Right ventricle myocardium inferior (tissue), 1 donor: ENCODE data around the gene UQCR10. TPM values are rescaled to one million over a fixed set of nuclear protein-coding genes. Genes with fewer than 3 reads are reported as not detected.

Experiments
- ATAC-seq: fragments of 200-7000 bp; cut with Tn5 transposase; one replicate; pipeline ENCODE4 v1.9.1; 2020; ENCODE audit warnings: mild to moderate bottlenecking, moderate library complexity
- DNase-seq: peaks from one replicate; pipeline ENCODE4 v3.0.0; 2021; ENCODE audit errors: missing footprints
- intact Hi-C: fragments of 100-400 bp; cut with DNase I; formaldehyde crosslinking; loops from one replicate; pipeline ENCODE4 v1.11.0; 2022
- total RNA-seq: library from RNA; stranded (reverse); fragmentation: NEBNext Ultra II Directional; extraction: Animal tissue kit (Norgen Biotek cat#: 25700); gene quantifications from one replicate; pipeline ENCODE4 v1.2.1, GENCODE V29; 2021
- donor health status: DM: no; HTN: yes; CAD: no; lungs with severe emphysema.

The UQCR10 gene
- total RNA-seq, 1 donor from 2014 or later: 381 TPM

DNA sequence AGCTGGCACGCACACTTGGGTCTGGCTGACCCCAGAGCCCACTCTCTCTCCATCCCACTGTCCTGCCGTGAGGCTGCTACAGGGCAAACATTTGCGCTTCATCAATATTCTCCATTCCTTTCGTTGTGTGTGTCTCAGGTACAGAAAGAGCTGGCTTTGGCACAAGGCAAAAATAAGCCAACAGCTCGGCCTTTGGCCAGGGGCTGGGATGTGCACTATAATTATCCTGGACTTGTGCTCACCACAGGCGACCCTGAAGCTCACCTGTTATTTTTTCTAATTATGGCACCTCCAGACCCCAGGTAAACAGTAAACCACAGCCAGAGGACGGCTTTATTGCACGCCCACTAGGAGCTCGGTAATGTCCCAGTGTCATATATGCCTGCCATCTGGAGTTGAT lies 11.3 kb upstream of the UQCR10 start:
- intact Hi-C loops: no loop called here
- ATAC-seq (no peak), DNase-seq (no peak)

DNA sequence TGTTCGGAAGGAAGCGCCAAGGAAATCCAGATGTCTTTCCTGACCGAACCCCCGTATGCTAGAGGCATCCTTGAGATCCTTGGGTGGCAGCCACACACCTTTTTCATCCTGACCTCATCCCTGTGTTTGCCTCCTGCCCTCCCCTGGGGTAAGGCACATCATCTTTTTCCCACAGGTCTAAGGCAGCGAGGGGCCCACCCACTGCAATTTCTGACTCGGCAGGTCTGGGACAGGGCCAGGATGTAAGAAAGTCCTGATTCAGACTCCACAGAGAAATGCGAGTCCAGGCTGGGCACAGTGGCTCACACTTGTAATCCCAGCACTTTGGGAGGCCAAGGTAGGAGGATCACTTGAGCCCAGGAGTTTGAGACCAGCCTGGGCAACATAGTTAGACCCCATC lies 10.8 kb upstream of the UQCR10 start:
- intact Hi-C loops: no loop called here
- ATAC-seq (no peak), DNase-seq (no peak)

GRCh38 chr22:29757096-29757495 lies 10.1 kb upstream of the UQCR10 start:
- DNase-seq (no peak), ATAC-seq (no peak)
- intact Hi-C loops: no loop called here

DNA sequence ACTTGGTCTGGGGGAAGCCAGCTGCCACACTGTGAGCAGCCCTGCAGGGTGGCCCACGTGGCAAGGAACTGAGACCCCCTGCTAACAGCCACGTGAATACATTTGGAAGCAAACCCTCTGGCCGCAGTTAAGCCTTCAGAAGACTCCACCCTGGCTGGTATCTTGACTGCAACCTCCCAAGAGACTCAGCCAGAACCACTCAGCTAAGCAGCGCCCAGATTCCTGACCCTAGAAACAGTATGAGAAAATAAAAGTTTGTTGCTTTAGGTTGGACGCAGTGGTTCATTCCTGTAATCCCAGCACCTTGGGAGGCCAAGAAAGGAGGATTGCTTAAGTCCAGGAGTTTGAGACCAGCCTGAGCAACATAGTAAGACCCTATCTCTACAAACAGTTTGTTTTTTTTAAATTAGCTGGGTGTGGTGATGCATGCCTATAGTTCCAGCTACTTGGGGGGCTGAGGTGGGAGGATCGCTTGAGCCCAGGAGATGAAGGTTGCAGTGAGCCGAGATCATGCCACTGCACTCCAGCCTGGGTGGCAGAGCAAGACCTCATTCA lies 9.0 kb upstream of the UQCR10 start:
- DNase-seq: no peak
- ATAC-seq: no peak
- intact Hi-C loops: no loop called here

DNA sequence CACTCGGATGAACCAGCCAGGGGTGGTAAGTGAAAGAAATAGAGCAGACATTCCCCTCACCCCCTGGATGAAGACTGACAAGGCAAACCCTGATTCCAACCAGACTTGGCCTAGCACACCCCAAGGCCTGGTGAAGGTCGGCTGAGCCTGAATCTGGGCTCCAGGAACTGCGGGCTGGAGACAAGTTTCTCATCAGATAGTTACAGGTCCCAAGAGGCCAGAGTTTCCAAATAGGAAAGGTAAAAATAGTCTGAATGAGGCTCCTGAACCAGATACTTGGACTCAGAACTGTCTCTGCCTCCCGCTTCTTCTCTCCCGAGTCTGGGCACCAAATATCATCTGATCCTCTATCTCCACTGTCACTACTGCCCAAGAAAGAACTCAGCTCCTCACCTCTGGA lies 8.2 kb upstream of the UQCR10 start:
- intact Hi-C loops: no loop called here
- ATAC-seq (no peak), DNase-seq (no peak)

GRCh38 chr22:29762263-29762662 lies 4.9 kb upstream of the UQCR10 start:
- intact Hi-C loops: no loop called here
- DNase-seq: no peak

GRCh38 chr22:29765905-29766631 lies 1.1 kb upstream of the UQCR10 start:
- DNase-seq (no peak), ATAC-seq (no peak)
- intact Hi-C loops: loop anchor here (5.0 kb wide), 4 partner anchors 51 to 241 kb away; partner anchors contain the start of gene MTMR3

More at GRCh38 chr22:29762263-29762662, 4.9 kb upstream of the UQCR10 start:
- ATAC-seq: no peak

DNA sequence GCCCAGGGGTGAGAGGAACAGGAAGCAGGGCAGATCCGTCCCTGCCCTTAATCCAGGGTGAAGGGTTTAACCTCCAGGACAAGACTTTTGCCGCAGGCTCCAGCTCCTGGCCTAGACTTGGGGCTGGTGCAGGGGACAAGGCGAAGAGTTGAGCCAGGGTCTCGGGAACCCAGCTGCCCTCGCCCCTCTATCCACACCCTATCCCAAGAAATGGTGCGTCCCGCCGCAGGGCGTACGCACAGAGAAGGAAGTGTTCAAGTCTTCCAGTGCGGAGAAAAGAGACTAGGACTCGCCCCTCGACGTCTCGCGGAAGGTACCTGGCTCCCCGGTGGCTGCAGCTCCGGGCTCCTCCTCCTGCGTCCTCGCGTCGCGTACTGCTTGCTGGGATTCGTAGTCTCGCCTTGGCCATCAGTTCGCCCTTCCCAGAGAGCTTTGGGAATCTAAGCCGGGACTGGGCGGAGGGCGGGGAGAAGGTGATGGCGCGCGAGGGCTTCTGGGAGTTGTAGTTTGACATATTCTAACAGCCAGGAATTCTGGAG lies 468 bp upstream of the UQCR10 start, which contains the start of gene ZMAT5:
Gene ZMAT5 (minus strand): TSS at position 376 of the 539 bp plus-strand sequence. CDS start 18,463 bp downstream, outside the sequence.
- intact Hi-C loops: loop anchor here (5.0 kb wide), 4 partner anchors 51 to 241 kb away; partner anchors contain the start of gene MTMR3
- DNase-seq (peak; percentile 96), ATAC-seq (peak; percentile 98)

GRCh38 chr22:29768052-29768693 lies 1.0 kb downstream of the UQCR10 start:
- DNase-seq (no peak), ATAC-seq (no peak)
- intact Hi-C loops: loop anchor here (5.0 kb wide), 4 partner anchors 49 to 239 kb away; partner anchors contain the start of gene MTMR3

DNA sequence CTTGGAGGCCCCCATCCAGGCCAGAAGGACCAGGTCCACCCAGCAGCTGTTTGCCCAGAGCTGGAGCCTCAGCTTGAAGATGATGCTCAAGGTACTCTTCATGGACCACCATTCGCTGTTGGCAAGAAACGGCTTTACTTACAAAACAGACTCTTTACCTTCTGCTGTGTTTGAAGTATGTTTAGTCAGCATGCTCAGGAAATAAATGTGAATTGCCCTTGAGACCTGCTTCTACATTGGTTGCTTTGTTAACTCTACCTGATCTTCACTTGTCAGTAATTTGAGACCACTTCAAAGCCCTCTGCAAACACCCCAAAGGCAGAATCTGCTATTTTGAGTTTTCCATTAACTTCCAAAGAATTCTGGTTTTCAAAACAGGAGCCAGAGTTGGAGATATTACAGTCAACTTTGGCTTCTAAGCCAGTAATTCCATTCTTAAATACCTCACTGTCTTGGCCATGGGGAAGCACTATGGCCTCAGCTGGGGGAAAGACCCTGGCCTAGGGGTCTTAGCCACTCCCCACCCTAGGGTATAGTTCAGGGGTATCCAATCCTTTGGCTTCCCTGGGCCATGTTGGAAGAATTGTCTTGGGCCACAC lies 2.7 kb downstream of the UQCR10 start:
- DNase-seq: no peak
- no peak for ATAC-seq
- intact Hi-C loops: loop anchor here (5.0 kb wide), 4 partner anchors 47 to 237 kb away; partner anchors contain the start of gene MTMR3

DNA sequence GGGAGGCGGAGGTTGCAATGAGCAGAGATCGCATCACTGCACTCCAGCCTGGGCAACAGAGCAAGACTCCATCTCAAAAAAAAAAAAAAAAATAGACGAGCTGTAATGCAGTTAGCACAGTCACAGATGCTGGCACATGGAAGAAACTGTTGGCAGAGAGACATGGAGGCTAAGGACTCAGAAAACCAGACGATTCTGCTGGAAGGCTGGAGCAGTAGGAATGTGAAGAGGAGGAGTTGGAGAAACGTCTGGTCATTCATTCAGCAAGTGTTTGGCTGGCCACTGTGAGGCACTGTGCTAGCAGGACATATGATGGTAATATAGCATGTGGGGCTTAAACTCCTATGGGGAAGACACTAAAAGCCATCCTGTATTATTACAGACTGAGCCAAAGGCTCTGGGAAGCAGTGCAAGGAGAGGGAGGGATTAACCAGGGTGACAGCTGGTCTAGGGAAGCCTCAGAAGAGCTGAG lies 5.0 kb downstream of the UQCR10 start:
- intact Hi-C loops: no loop called here
- ATAC-seq: no peak
- DNase-seq: no peak

GRCh38 chr22:29773233-29773632 lies 6.1 kb downstream of the UQCR10 start:
- DNase-seq (no peak), ATAC-seq (no peak)
- intact Hi-C loops: no loop called here

DNA sequence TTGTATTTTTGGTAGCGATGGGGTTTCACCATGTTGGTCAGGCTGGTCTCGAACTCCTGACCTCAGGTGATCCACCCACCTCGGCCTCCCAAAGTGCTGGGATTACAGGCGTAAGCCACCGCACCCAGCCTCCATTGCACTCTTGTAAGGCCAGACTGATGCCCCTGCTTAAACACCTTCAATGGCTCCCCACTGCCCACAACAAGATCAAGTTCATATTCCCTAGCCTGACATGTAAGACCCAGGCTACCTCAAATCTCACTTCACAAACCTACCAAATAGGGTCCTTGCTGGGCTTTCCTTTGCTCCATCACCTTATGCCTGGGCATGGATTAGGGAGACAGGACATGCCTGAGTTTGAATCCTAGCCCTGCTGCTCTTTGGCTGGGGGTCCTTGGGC lies 13.1 kb downstream of the UQCR10 start:
- intact Hi-C loops: no loop called here
- DNase-seq: no peak
- no peak for ATAC-seq

- DNase-seq: no peak
- intact Hi-C loops: no loop called here
Measured at GRCh38 chr22:29780748-29781676, 13.8 kb downstream of the UQCR10 start.

DNA sequence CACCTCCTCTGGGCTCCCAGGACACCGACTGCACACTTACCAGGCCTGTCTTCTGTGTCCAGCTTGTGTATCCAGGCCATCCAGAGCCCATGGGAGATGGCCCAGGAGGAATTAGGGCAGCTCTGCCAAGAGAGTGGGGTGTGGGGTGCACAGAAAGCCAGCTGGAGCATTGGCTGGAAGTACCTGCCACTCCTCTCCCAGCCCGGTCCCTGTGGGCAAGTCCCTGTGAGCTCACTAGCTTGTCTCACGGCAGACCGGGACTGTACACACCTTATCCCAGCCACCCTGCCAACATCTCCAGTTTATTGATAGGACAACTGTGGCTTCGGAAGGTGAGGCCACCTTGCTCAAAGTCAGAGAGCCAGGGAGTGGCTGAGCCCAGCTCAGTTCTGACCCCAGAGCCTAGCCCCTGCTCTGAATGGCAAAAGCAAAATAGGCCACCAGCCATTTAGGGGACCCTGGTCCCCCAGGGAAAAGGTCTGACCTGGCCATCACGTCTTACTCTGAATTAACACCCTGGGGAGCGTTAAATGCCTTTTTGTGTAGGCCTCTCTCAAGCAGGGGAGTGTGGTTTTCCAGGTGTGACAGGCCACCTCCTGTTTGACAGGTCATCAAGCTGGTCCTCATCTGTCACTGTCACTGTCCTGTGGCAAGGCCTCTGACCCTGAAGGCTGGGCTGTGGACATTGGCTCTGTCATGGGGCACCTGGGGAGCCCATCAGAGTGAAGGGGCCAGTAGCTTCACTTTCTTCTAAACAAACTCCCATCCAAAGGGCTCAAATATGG lies 15.1 kb downstream of the UQCR10 start:
- DNase-seq (peak; percentile 74), ATAC-seq (peak; percentile 87)
- intact Hi-C loops: no loop called here

More at GRCh38 chr22:29780748-29781676, 13.8 kb downstream of the UQCR10 start:
- ATAC-seq: peak; percentile 17

DNA sequence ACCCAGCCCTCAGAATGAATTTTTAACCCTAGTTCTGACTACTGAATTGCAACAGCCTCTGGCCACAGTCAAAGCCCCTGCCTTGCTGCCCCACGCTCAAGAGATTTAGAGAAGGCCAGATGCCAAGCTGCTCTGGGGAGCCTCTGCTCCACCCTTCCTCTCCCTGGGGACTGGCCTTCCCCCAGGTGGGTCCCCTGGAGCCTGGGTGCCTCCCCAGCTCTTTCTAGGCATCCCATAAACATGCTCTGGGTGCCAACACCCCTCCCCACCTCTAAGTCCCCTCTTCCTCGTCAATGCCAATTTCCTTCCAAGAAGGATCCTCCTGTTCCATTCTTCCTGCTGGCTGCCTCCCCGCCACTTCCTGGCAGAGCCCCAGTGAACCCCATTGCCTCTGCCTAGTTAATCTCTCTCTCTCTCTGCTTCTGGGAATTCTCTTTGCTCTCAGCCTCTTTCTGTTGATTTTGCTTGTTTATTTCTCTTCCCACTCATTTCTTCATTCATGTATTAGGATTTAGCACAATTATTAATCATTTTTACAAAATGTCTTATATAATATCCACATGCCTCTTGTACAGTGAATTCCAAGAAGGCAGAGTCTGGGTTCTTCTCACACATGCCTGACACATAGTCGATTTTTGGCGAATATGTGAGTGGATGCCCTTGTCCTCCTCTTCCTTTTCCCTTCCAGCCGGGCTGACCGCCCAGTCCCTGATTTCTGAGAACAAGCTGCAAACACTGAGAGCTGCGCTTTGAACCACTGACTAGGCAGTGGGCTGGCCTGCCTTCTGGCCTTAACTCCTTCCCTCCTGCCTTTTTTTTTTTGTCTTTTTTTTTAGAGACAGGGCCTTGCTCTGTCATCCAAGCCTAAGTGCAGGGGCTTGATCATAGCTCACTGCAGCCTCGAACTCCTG lies 17.5 kb downstream of the UQCR10 start:
- intact Hi-C loops: no loop called here

More for the DNA sequence above, 17.5 kb downstream of the UQCR10 start:
- no peak for DNase-seq
- ATAC-seq: peak; percentile 35
